Activated B cell treated with CpG ODN at 0.5 μM for 24 hours (primary cell): ENCODE data around the gene RABGEF1. TPM values are rescaled to one million over a fixed set of nuclear protein-coding genes. Genes with fewer than 3 reads are reported as not detected.
"Not testable (repeated sequence)": the region's sequence is repeated elsewhere in the genome, so short reads cannot be mapped to it uniquely, and the experiment has no call there.

ENCODE experiments used
- ATAC-seq: fragments of 200-7000 bp; cut with Tn5 transposase; one replicate; pipeline ENCODE4 v1.10.0; 2021; ENCODE audit warnings: low read depth, mild to moderate bottlenecking, moderate library complexity
- CTCF ChIA-PET: fragments of 350-600 bp; sonication (Branson Sonifier 250); formaldehyde crosslinking; loops from one replicate; lab custom pipeline; 2021; ENCODE audit warnings: antibody characterized with exemption; lab: Charles Lee
- POLR2A ChIA-PET: fragments of 350-600 bp; sonication (Branson Sonifier 250); formaldehyde crosslinking; loops from one replicate; lab custom pipeline; 2021; ENCODE audit warnings: antibody characterized with exemption; lab: Charles Lee
- DNase-seq: peaks from one replicate; pipeline ENCODE4 v3.0.0; 2022
- H3K27ac Mint-ChIP-seq: one replicate; pipeline ENCODE4 v1.8.0; 2020; ENCODE audit warnings: mixed read lengths
- H3K27me3 Mint-ChIP-seq: one replicate; pipeline ENCODE4 v1.8.0; 2021; ENCODE audit warnings: mixed read lengths
- H3K36me3 Mint-ChIP-seq: one replicate; pipeline ENCODE4 v1.8.0; 2021; ENCODE audit warnings: low read depth, mixed read lengths
- H3K4me1 Mint-ChIP-seq: one replicate; pipeline ENCODE4 v1.8.0; 2021; ENCODE audit warnings: mixed read lengths
- H3K4me3 Mint-ChIP-seq: one replicate; pipeline ENCODE4 v1.8.0; 2020; ENCODE audit warnings: mild to moderate bottlenecking, mixed read lengths
- H3K9me3 Mint-ChIP-seq: one replicate; pipeline ENCODE4 v1.8.0; 2020; ENCODE audit warnings: mixed read lengths
- CTCF ChIP-seq: fragments of 200-600 bp; IDR thresholded peaks from one replicate; pipeline ENCODE4 v1.8.0; 2022; ENCODE audit warnings: antibody characterized with exemption, mild to moderate bottlenecking
- intact Hi-C: fragments of 100-400 bp; cut with micrococcal nuclease; formaldehyde crosslinking; loops from one replicate; pipeline ENCODE4 v1.15.1; 2024
- total RNA-seq: library from RNA; stranded (reverse); gene quantifications from 2 replicates; pipeline ENCODE4 v1.2.3, GENCODE V29; 2022

The RABGEF1 gene
- total RNA-seq, 1 donor from 2014 or later, result 19.7 TPM

- no peak overlapping the region for H3K27ac Mint-ChIP-seq
- ChIA-PET POLR2A (no interaction called here), CTCF (no interaction called here)
- no peak for ATAC-seq
- intact Hi-C loops, result no loop called here
- H3K36me3 Mint-ChIP-seq, result peaks cover 14% of the 10 kb centered on the region
- H3K27me3 Mint-ChIP-seq, result no peaks in the 10 kb centered on the region
- H3K9me3 Mint-ChIP-seq, result no peaks in the 10 kb centered on the region
- TF ChIP-seq CTCF, result no peak
- no peak for DNase-seq
- H3K4me3 Mint-ChIP-seq, result no peak overlapping the region
- H3K4me1 Mint-ChIP-seq, result no peaks in the 10 kb centered on the region
Observed at GRCh38 chr7:66697449-66698438, 42.8 kb upstream of the RABGEF1 start.

DNA sequence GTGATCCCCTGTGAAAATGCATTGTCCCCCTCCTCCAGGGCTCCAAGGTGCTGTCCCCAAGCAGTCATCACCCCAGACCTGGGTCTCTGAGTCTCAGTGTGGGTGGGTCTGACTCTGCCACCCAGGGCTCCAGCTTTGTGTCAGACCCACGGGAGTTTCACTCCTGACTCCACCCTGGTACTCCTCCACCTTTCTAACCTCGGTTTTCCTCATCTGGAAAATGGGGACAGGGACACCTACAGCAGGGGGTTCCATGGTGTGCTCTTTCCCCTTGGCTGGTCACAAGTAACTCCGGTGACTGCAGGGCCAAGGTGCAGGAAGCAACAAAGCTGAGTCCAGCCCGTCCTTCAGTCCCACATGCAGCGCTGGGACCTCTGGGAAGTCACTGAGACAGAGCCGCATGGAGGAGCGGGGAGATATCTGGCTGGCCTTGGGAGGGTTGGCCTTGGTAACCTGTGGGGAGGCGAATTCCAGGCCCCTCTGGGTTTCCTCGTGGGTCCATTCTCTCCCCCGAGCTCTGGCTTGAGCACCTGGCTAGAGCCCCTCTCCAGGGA, 41.8 kb upstream of the RABGEF1 start:
- Mint-ChIP-seq H3K4me1 (no peaks in the 10 kb centered on the region), H3K27ac (no peak overlapping the region), H3K27me3 (no peaks in the 10 kb centered on the region), H3K4me3 (no peak overlapping the region), H3K36me3 (peaks cover 9% of the 10 kb centered on the region), H3K9me3 (no peaks in the 10 kb centered on the region)
- intact Hi-C loops, result no loop called here
- ATAC-seq (no peak), DNase-seq (no peak)
- TF ChIP-seq CTCF, result no peak
- POLR2A ChIA-PET, result no interaction called here
- CTCF ChIA-PET, result no interaction called here

- DNase-seq (no peak), ATAC-seq (no peak)
- no peaks in the 10 kb centered on the region for H3K4me1 Mint-ChIP-seq
- H3K27ac Mint-ChIP-seq, result no peak overlapping the region
- CTCF ChIA-PET, result no interaction called here
- H3K9me3 Mint-ChIP-seq, result no peaks in the 10 kb centered on the region
- POLR2A ChIA-PET, result interaction anchor here (0.7 kb wide), 1 partner anchor 96 kb away, joined by 17 read pairs; no protein-coding TSS in a partner anchor
- no peaks in the 10 kb centered on the region for H3K27me3 Mint-ChIP-seq
- peaks cover 6% of the 10 kb centered on the region for H3K36me3 Mint-ChIP-seq
- no peak for TF ChIP-seq CTCF
- no peak overlapping the region for H3K4me3 Mint-ChIP-seq
- intact Hi-C loops, result no loop called here
Observed at GRCh38 chr7:66699998-66700397, 40.5 kb upstream of the RABGEF1 start.

DNA sequence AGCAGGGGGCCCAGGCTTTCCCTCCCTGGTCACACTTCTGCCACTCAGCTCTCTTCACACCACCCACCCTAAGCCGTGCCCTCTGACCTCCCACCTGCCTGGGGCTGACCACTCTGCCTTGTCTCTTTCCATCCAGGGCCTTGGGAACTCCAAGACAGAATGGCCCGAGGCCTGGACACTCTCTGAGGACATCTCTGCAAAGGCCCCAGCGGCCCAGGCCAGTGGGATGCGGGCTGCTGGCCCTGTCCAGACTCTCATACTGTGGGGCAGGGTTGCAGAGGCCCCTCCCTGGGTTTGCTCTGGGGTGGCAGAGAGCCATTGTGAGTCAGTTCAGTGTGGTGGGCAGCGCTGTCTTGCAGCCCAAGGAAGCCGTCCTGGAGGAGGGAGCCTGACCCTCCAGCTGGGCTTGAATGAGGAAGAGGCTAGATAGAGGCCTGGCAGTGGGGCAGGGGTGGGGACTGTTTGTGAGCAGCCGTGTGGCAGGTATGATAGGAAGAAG, 39.9 kb upstream of the RABGEF1 start:
- ATAC-seq (no peak), DNase-seq (no peak)
- Mint-ChIP-seq H3K4me3 (no peak overlapping the region), H3K4me1 (peaks cover 3% of the 10 kb centered on the region), H3K9me3 (no peaks in the 10 kb centered on the region), H3K27ac (no peak overlapping the region), H3K36me3 (peaks cover 6% of the 10 kb centered on the region), H3K27me3 (no peaks in the 10 kb centered on the region)
- CTCF ChIA-PET, result no interaction called here
- no peak for TF ChIP-seq CTCF
- POLR2A ChIA-PET, result no interaction called here
- intact Hi-C loops, result no loop called here

DNA sequence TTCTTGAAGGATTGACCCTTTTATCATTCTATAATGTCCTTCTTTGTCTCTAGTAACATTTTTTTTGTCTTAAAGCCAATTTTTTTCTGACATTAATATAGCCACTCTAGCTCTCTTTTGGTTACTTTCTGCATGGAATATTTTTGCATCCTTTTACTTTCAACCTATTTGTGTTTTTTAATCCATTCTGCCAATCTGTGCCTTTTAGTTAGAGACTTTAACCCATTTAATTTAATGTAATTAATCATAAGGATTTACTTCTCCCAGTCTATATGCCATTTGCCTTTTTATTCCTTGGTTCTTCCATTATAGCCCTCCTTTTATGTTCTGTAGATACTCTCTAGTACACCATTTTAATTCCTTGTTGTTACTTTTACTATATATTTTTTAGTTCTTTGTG, 32.7 kb upstream of the RABGEF1 start:
- no peak overlapping the region for H3K4me3 Mint-ChIP-seq
- ChIA-PET CTCF (no interaction called here), POLR2A (no interaction called here)
- peaks cover 3% of the 10 kb centered on the region for H3K4me1 Mint-ChIP-seq
- peaks cover 22% of the 10 kb centered on the region for H3K36me3 Mint-ChIP-seq
- ATAC-seq (no peak), DNase-seq (no peak)
- TF ChIP-seq CTCF, result no peak
- no peak overlapping the region for H3K27ac Mint-ChIP-seq
- H3K27me3 Mint-ChIP-seq, result no peaks in the 10 kb centered on the region
- peaks cover 5% of the 10 kb centered on the region for H3K9me3 Mint-ChIP-seq
- intact Hi-C loops, result no loop called here

DNA sequence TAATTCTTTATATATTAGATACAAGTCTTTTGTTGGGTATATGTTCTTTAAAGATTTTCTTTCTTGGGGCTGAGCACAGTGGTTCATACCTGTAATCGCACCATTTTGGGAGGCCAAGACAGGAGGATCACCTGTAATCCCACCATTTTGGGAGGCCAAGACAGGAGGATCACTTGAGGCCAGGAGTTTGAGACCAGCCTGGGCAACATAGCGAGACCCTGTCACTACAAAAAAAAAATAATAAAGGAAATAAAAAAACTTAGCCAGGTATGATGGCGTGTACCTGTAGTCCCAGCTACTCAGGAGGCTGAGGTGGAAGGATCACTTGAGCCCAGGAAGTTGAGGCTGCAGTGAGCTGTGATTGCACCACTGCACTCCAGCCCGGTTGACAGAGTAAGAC, 29.8 kb upstream of the RABGEF1 start:
- Mint-ChIP-seq H3K9me3 (peaks cover 15% of the 10 kb centered on the region), H3K36me3 (peaks cover 44% of the 10 kb centered on the region)
- CTCF ChIA-PET, POLR2A ChIA-PET, H3K4me3 Mint-ChIP-seq, H3K4me1 Mint-ChIP-seq, H3K27ac Mint-ChIP-seq, H3K27me3 Mint-ChIP-seq, ATAC-seq, intact Hi-C loops, DNase-seq: not testable (repeated sequence)
